ENCODE results near the gene EGFR.

DNA sequence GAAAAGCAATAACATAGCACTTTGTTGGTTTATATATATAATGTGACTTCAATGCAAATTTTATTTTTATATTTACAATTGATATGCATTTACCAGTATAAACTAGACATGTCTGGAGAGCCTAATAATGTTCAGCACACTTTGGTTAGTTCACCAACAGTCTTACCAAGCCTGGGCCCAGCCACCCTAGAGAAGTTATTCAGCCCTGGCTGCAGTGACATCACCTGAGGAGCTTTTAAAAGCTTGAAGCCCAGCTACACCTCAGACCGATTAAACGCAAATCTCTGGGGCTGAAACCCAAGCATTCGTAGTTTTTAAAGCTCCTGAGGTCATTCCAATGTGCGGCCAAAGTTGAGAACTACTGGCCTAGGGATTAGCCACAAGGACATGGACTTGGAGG lies 191.4 kb downstream of the EGFR start:
- TF ChIP-seq CTCF (IDR thresholded peaks at IDR 0.05), result no peak
- TF ChIP-seq POLR2A (IDR thresholded peaks at IDR 0.05), result no peak
